Omental fat pad (tissue), 4 donors: Measurements from ENCODE around the gene PILRA. TPM values are rescaled to one million over a fixed set of nuclear protein-coding genes. Genes with fewer than 3 reads are reported as not detected.
A peak's percentile ranks its signal among the peaks of the same experiment; 100 is the strongest.

Experiments
- ATAC-seq: fragments of 150-250 bp; one replicate; pipeline ENCODE4 v1.9.1; 2016; ENCODE audit warnings: mild to moderate bottlenecking, moderate library complexity; ENCODE audit not compliant: low FRiP score
- DNase-seq: peaks from one replicate; pipeline ENCODE4 v3.0.0-alpha.2; 2019; ENCODE audit warnings: low spot score
- CTCF ChIP-seq, 3 donors: fragments of 450-650 bp; IDR thresholded peaks; one replicate each; pipeline ENCODE4 v1.5.1; 2016 to 2017; ENCODE audit warnings: antibody characterized with exemption in 3 of 3, mild to moderate bottlenecking in 3 of 3, moderate library complexity in 2 of 3
- total RNA-seq, 4 donors: library from RNA; depleted of rRNA; stranded (reverse); fragments of >200 nt; gene quantifications; one replicate each; pipeline ENCODE4 v1.1.0, GENCODE V29; 2016

The PILRA gene
- total RNA-seq, 4 donors from 2014 or later, result 8.6 to 36.9 (median 13.4) TPM

- ATAC-seq (no peak), DNase-seq (no peak)
- TF ChIP-seq CTCF (IDR thresholded peaks at IDR 0.05), result no peak
Observed at GRCh38 chr7:100398239-100398638, 25.0 kb downstream of the PILRA start.

GRCh38 chr7:100400041-100400440 is 26.8 kb downstream of the PILRA start:
- no peak for TF ChIP-seq CTCF (IDR thresholded peaks at IDR 0.05)
- DNase-seq (no peak), ATAC-seq (no peak)

GRCh38 chr7:100400656-100401055 is 27.4 kb downstream of the PILRA start:
- no peak for DNase-seq
- ATAC-seq, result no peak

GRCh38 chr7:100401811-100402210 is 28.5 kb downstream of the PILRA start:
- ATAC-seq, result no peak
- no peak for TF ChIP-seq CTCF (IDR thresholded peaks at IDR 0.05)
- DNase-seq, result no peak

More at GRCh38 chr7:100400656-100401055, 27.4 kb downstream of the PILRA start:
- TF ChIP-seq CTCF (IDR thresholded peaks at IDR 0.05), result no peak

GRCh38 chr7:100402241-100402640 is 29.0 kb downstream of the PILRA start:
- DNase-seq (no peak), ATAC-seq (no peak)
- no peak for TF ChIP-seq CTCF (IDR thresholded peaks at IDR 0.05)

- DNase-seq (no peak), ATAC-seq (no peak)
- TF ChIP-seq CTCF (IDR thresholded peaks at IDR 0.05), result no peak
Observed at GRCh38 chr7:100406767-100407166, 33.5 kb downstream of the PILRA start.

- no peak for DNase-seq
- ATAC-seq, result peak; percentile 51
- no peak for TF ChIP-seq CTCF (IDR thresholded peaks at IDR 0.05)
Observed at GRCh38 chr7:100407285-100408180, 34.2 kb downstream of the PILRA start.
